PC-9 (cell line): ENCODE data around the gene KLHL1. TPM values are rescaled to one million over a fixed set of nuclear protein-coding genes. Genes with fewer than 3 reads are reported as not detected.

Experiments
- BruUV-seq: library from RNA; stranded (reverse); fragments of 400-500 nt; replicated peaks from 2 replicates; lab custom pipeline; 2021; lab: Mats Ljungman, UMichigan
- CTCF ChIA-PET: fragments of 300-600 bp; sonication (Branson Sonifier 250); formaldehyde crosslinking; loops from one replicate; lab custom pipeline; 2022; ENCODE audit warnings: antibody characterized with exemption; lab: Charles Lee
- POLR2A ChIA-PET: fragments of 300-600 bp; sonication (Branson Sonifier 250); formaldehyde crosslinking; loops from one replicate; lab custom pipeline; 2022; ENCODE audit warnings: antibody characterized with exemption; ENCODE audit not compliant: unreplicated experiment; lab: Charles Lee
- DNase-seq, 2 experiments: peaks; one replicate each; pipeline versions ENCODE4 v3.0.0 to v3.0.0-alpha.2; 2015 to 2022; ENCODE audit warnings: mixed read lengths in 1 of 2
- H2AFZ ChIP-seq: fragments of 200-600 bp; sonication (generic); 2 replicates; pipeline ENCODE4 v1.8.1; 2017; ENCODE audit warnings: antibody characterized with exemption
- H3F3A ChIP-seq: fragments of 200-600 bp; sonication (generic); 2 replicates; pipeline ENCODE4 v1.8.1; 2017; ENCODE audit warnings: antibody characterized with exemption, mild to moderate bottlenecking, low read depth; ENCODE audit not compliant: insufficient read depth
- H3K27ac ChIP-seq: fragments of 200-600 bp; sonication (generic); 2 replicates; pipeline ENCODE4 v1.6.1; 2016; ENCODE audit warnings: mixed run types
- H3K27me3 ChIP-seq: fragments of 200-600 bp; sonication (generic); 2 replicates; pipeline ENCODE4 v1.6.1; 2016; ENCODE audit warnings: low read depth, mixed run types; ENCODE audit not compliant: insufficient read depth
- H3K36me3 ChIP-seq: fragments of 200-600 bp; sonication (generic); 2 replicates; pipeline ENCODE4 v1.6.1; 2016; ENCODE audit warnings: low read depth, mixed run types
- H3K4me1 ChIP-seq: fragments of 200-600 bp; sonication (generic); replicated peaks from 2 replicates; pipeline ENCODE4 v1.6.1; 2016; ENCODE audit warnings: mixed run types; ENCODE audit not compliant: insufficient read depth
- H3K4me2 ChIP-seq: fragments of 200-600 bp; sonication (generic); 2 replicates; pipeline ENCODE4 v1.6.1; 2017; ENCODE audit warnings: mixed run types
- H3K4me3 ChIP-seq: fragments of 200-600 bp; sonication (generic); 2 replicates; pipeline ENCODE4 v1.6.1; 2016; ENCODE audit warnings: mixed run types
- H3K79me2 ChIP-seq: fragments of 200-600 bp; sonication (generic); 2 replicates; pipeline ENCODE4 v1.6.1; 2017; ENCODE audit warnings: low read depth, mixed run types
- H3K9me2 ChIP-seq: fragments of 200-600 bp; sonication (generic); 2 replicates; pipeline ENCODE4 v1.8.1; 2017; ENCODE audit warnings: mild to moderate bottlenecking; ENCODE audit not compliant: insufficient read depth
- H3K9me3 ChIP-seq: fragments of 200-600 bp; sonication (generic); 2 replicates; pipeline ENCODE4 v1.8.1; 2016; ENCODE audit warnings: low read depth; ENCODE audit not compliant: insufficient read depth
- H4K20me1 ChIP-seq: fragments of 200-600 bp; sonication (generic); 2 replicates; pipeline ENCODE4 v1.8.1; 2017; ENCODE audit not compliant: insufficient read depth
- CTCF ChIP-seq: fragments of 200-600 bp; sonication (generic); conservative IDR thresholded peaks from 2 replicates; pipeline ENCODE4 v1.6.1; 2017; ENCODE audit warnings: mixed run types, antibody characterized with exemption, mild to moderate bottlenecking, moderate library complexity
- EZH2 ChIP-seq: fragments of 200-600 bp; sonication (generic); IDR thresholded peaks from 2 replicates; pipeline ENCODE4 v1.8.0; 2017; ENCODE audit warnings: antibody characterized with exemption, low read depth
- intact Hi-C: fragments of 100-400 bp; cut with micrococcal nuclease; formaldehyde crosslinking; loops from one replicate; pipeline ENCODE4 v1.10.0; 2022; ENCODE audit not compliant: unreplicated experiment
- total RNA-seq: library from RNA; stranded (reverse); gene quantifications from 2 replicates; pipeline ENCODE4 v1.2.3, GENCODE V29; 2021

KLHL1 gene
- total RNA-seq, 1 experiment from 2014 or later: not detected

GRCh38 chr13:69769608-69770007, 338.6 kb downstream of the KLHL1 start:
- no peak for DNase-seq
- no peak for TF ChIP-seq CTCF
- no peak for TF ChIP-seq EZH2
- ChIA-PET CTCF (no interaction called here), POLR2A (no interaction called here)
- H3K27ac ChIP-seq: no peak overlapping the region
- no peaks in the 10 kb centered on the region for H3K79me2 ChIP-seq
- BruUV-seq: no TSS peak
- H3K4me1 ChIP-seq: no peaks in the 10 kb centered on the region
- no peaks in the 10 kb centered on the region for H3K36me3 ChIP-seq
- H3K27me3 ChIP-seq: no peaks in the 10 kb centered on the region
- H3K9me2 ChIP-seq: no peaks in the 10 kb centered on the region
- intact Hi-C loops: no loop called here
- no peaks in the 10 kb centered on the region for H4K20me1 ChIP-seq
- H3K4me3 ChIP-seq: no peak overlapping the region
- no peaks in the 10 kb centered on the region for H3K9me3 ChIP-seq
- H3K4me2 ChIP-seq: no peak overlapping the region
- no peak overlapping the region for H2AFZ ChIP-seq
- H3F3A ChIP-seq: no peaks in the 10 kb centered on the region

GRCh38 chr13:69761581-69761980, 346.7 kb downstream of the KLHL1 start:
- no peak for DNase-seq

GRCh38 chr13:69755101-69755500, 353.2 kb downstream of the KLHL1 start:
- Histone ChIP-seq H4K20me1 (no peaks in the 10 kb centered on the region), H2AFZ (no peak overlapping the region), H3K27ac (no peak overlapping the region), H3K36me3 (no peaks in the 10 kb centered on the region), H3K9me3 (no peaks in the 10 kb centered on the region), H3K4me2 (no peak overlapping the region), H3K79me2 (no peaks in the 10 kb centered on the region), H3K4me3 (no peak overlapping the region), H3F3A (no peaks in the 10 kb centered on the region), H3K9me2 (no peaks in the 10 kb centered on the region), H3K4me1 (no peaks in the 10 kb centered on the region), H3K27me3 (no peaks in the 10 kb centered on the region)
- ChIA-PET POLR2A (no interaction called here), CTCF (no interaction called here)
- no peak for DNase-seq
- TF ChIP-seq CTCF: no peak
- TF ChIP-seq EZH2: no peak
- BruUV-seq: no TSS peak
- intact Hi-C loops: no loop called here

More at GRCh38 chr13:69761581-69761980, 346.7 kb downstream of the KLHL1 start:
- H3K4me2 ChIP-seq: no peak overlapping the region
- no TSS peak for BruUV-seq
- CTCF ChIA-PET: no interaction called here
- intact Hi-C loops: no loop called here
- no peaks in the 10 kb centered on the region for H3K4me1 ChIP-seq
- no peak overlapping the region for H3K4me3 ChIP-seq
- no peaks in the 10 kb centered on the region for H3F3A ChIP-seq
- H3K9me2 ChIP-seq: no peaks in the 10 kb centered on the region
- H3K36me3 ChIP-seq: no peaks in the 10 kb centered on the region
- no peaks in the 10 kb centered on the region for H3K27me3 ChIP-seq
- TF ChIP-seq CTCF (no peak), EZH2 (no peak)
- POLR2A ChIA-PET: no interaction called here
- no peak overlapping the region for H3K27ac ChIP-seq
- H2AFZ ChIP-seq: no peak overlapping the region
- no peaks in the 10 kb centered on the region for H4K20me1 ChIP-seq
- H3K9me3 ChIP-seq: no peaks in the 10 kb centered on the region
- H3K79me2 ChIP-seq: no peaks in the 10 kb centered on the region
